Stimulated activated CD4-positive, alpha-beta T cell treated with anti-CD3 and anti-CD28 coated beads, Interleukin-2, amount 100 ng/mL, for 24 hours (primary cell): Measurements from ENCODE around the gene ARID2.

Experiments used
- DNase-seq, 2 donors: peaks; one replicate each; pipeline ENCODE4 v3.0.0-alpha.2; 2020

Gene ARID2

GRCh38 chr12:45729233-45730083 lies at the start of gene ARID2:
Gene ARID2 (plus strand): TSS chr12:45729706. CDS start chr12:45729837, 131 bp downstream.
- DNase-seq = peak; percentile 68 to 69

GRCh38 chr12:45680362-45680761 lies 49.1 kb upstream of the ARID2 start:
- DNase-seq = no peak

GRCh38 chr12:45681465-45681864 lies 48.0 kb upstream of the ARID2 start:
- DNase-seq = no peak

- DNase-seq = no peak
Observed at GRCh38 chr12:45685680-45686079, 43.8 kb upstream of the ARID2 start.

- DNase-seq = no peak
Observed at GRCh38 chr12:45687081-45688015, 42.2 kb upstream of the ARID2 start.

GRCh38 chr12:45688183-45688582 lies 41.3 kb upstream of the ARID2 start:
- DNase-seq = no peak

- DNase-seq = no peak
Observed at GRCh38 chr12:45695035-45695434, 34.5 kb upstream of the ARID2 start.

GRCh38 chr12:45695606-45696005 lies 33.9 kb upstream of the ARID2 start:
- no peak for DNase-seq

- DNase-seq = no peak
Observed at GRCh38 chr12:45696049-45696448, 33.5 kb upstream of the ARID2 start.

GRCh38 chr12:45697371-45697770 lies 32.1 kb upstream of the ARID2 start:
- DNase-seq = no peak

GRCh38 chr12:45701296-45701695 lies 28.2 kb upstream of the ARID2 start:
- DNase-seq = no peak

GRCh38 chr12:45703942-45704341 lies 25.6 kb upstream of the ARID2 start:
- DNase-seq = no peak

GRCh38 chr12:45704968-45705367 lies 24.5 kb upstream of the ARID2 start:
- no peak for DNase-seq

GRCh38 chr12:45705404-45705803 lies 24.1 kb upstream of the ARID2 start:
- DNase-seq = no peak

- no peak for DNase-seq
Observed at GRCh38 chr12:45707241-45707857, 22.2 kb upstream of the ARID2 start.

GRCh38 chr12:45708363-45708762 lies 21.1 kb upstream of the ARID2 start:
- no peak for DNase-seq

GRCh38 chr12:45708901-45709300 lies 20.6 kb upstream of the ARID2 start:
- DNase-seq = no peak

- no peak for DNase-seq
Observed at GRCh38 chr12:45712319-45712718, 17.2 kb upstream of the ARID2 start.

- no peak for DNase-seq
Observed at GRCh38 chr12:45713078-45713477, 16.4 kb upstream of the ARID2 start.

GRCh38 chr12:45718306-45718705 lies 11.2 kb upstream of the ARID2 start:
- DNase-seq = no peak

- DNase-seq = no peak
Observed at GRCh38 chr12:45720069-45720468, 9.4 kb upstream of the ARID2 start.

- DNase-seq = no peak
Observed at GRCh38 chr12:45721369-45721768, 8.1 kb upstream of the ARID2 start.

GRCh38 chr12:45721954-45722353 lies 7.6 kb upstream of the ARID2 start:
- no peak for DNase-seq
